CD4-positive, alpha-beta T cell treated with Interferon gamma for 1 hour (primary cell): ENCODE data around the gene KMT2A.

Experiments
- DNase-seq: peaks from one replicate; pipeline ENCODE4 v3.0.0-alpha.2; 2020

Gene KMT2A

DNA sequence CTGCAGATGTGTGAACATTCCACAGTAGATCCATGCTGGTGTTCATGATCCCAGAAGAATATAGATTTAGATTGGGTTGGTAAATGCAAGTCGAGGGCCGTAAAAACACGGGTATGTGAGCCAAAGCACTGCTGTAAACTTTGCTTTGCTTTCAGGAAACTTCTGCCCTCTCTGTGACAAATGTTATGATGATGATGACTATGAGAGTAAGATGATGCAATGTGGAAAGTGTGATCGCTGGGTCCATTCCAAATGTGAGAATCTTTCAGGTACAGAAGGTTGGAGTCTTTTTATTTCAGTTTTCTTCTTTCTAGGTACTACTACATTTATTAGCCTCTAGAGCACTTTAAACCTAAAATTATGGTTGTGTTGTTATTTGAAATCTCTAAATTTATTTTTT is 54.7 kb downstream of the KMT2A start:
- DNase-seq = no peak

DNA sequence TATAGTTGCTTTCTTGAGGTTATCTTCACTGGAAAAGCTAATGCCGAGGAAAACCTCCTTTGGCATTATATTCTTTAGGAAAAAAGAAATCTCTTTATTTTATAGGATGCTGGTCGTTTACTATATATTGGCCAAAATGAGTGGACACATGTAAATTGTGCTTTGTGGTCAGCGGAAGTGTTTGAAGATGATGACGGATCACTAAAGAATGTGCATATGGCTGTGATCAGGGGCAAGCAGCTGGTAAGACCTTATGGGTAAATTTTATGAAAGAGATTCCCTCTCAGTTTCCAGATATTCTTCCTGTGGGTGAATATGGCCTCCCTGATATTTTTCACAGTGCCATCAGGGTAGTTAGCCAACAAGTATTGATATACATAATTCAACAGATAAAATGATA is 61.5 kb downstream of the KMT2A start:
- no peak for DNase-seq

DNA sequence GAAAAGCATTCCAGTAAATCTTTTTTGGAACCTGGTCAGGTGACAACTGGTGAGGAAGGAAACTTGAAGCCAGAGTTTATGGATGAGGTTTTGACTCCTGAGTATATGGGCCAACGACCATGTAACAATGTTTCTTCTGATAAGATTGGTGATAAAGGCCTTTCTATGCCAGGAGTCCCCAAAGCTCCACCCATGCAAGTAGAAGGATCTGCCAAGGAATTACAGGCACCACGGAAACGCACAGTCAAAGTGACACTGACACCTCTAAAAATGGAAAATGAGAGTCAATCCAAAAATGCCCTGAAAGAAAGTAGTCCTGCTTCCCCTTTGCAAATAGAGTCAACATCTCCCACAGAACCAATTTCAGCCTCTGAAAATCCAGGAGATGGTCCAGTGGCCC is 66.9 kb downstream of the KMT2A start:
- DNase-seq = no peak

DNA sequence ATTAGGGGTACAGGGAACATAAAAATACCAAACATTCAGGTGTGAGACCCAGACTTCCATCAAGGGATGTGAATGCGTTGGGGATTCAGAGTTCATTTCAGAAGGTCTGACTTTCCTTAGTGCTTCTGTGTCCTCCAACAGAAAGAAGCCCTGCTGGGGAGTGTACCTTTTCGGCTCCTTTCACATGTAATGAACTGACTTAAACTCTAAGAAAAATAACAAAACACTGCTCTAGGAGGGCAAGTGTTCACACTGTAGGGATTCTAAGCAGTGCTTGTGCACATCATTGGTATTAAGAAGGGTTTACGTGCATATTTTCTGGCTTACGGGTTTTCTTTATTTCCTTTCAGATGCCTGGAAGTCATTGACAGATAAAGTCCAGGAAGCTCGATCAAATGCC is 75.3 kb downstream of the KMT2A start:
- DNase-seq = no peak

DNA sequence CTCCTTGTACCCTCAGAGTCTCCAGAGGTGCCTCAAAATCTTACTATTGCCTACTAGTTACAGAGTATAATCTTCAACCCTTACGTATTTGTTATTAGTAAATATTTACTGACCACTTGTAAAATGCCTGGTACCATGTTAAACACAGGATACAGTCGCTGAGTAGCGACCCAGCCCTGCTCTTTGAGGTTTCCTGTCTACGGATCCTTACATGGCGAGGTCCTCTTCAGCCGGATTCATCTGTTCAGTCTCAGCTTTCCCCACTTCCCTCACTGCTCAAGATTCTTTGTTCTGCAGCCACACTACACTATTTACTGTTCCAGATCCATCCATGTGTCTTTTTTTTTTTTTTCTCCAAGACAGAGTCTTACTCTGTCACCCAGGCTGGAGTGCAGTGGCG is 77.8 kb downstream of the KMT2A start:
- DNase-seq = no peak

DNA sequence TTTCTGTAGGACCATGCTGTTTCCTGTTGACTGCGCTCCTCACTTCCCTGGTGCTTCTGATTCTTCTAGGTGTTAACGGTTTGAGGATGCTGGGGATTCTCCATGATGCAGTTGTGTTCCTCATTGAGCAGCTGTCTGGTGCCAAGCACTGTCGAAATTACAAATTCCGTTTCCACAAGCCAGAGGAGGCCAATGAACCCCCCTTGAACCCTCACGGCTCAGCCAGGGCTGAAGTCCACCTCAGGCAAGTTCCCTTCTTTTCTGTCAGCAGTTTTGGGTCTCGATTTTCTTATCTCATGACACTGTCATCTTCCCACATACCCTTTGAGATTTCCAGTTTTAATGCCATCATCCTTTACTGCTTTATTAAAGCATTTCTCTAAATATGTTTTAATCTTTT is 83.3 kb downstream of the KMT2A start:
- DNase-seq = no peak

DNA sequence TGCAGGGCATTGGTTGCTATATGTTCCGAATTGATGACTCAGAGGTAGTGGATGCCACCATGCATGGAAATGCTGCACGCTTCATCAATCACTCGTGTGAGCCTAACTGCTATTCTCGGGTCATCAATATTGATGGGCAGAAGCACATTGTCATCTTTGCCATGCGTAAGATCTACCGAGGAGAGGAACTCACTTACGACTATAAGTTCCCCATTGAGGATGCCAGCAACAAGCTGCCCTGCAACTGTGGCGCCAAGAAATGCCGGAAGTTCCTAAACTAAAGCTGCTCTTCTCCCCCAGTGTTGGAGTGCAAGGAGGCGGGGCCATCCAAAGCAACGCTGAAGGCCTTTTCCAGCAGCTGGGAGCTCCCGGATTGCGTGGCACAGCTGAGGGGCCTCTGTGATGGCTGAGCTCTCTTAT is 85.6 kb downstream of the KMT2A start:
- no peak for DNase-seq

DNA sequence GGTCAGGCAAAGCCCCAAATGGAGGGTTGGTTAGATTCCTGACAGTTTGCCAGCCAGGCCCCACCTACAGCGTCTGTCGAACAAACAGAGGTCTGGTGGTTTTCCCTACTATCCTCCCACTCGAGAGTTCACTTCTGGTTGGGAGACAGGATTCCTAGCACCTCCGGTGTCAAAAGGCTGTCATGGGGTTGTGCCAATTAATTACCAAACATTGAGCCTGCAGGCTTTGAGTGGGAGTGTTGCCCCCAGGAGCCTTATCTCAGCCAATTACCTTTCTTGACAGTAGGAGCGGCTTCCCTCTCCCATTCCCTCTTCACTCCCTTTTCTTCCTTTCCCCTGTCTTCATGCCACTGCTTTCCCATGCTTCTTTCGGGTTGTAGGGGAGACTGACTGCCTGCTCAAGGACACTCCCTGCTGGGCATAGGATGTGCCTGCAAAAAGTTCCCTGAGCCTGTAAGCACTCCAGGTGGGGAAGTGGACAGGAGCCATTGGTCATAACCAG is 86.3 kb downstream of the KMT2A start:
- DNase-seq = no peak

DNA sequence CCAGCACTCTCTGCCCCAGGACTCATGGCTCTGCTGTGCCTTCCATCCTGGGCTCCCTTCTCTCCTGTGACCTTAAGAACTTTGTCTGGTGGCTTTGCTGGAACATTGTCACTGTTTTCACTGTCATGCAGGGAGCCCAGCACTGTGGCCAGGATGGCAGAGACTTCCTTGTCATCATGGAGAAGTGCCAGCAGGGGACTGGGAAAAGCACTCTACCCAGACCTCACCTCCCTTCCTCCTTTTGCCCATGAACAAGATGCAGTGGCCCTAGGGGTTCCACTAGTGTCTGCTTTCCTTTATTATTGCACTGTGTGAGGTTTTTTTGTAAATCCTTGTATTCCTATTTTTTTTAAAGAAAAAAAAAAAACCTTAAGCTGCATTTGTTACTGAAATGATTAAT is 88.1 kb downstream of the KMT2A start:
- DNase-seq = no peak

DNA sequence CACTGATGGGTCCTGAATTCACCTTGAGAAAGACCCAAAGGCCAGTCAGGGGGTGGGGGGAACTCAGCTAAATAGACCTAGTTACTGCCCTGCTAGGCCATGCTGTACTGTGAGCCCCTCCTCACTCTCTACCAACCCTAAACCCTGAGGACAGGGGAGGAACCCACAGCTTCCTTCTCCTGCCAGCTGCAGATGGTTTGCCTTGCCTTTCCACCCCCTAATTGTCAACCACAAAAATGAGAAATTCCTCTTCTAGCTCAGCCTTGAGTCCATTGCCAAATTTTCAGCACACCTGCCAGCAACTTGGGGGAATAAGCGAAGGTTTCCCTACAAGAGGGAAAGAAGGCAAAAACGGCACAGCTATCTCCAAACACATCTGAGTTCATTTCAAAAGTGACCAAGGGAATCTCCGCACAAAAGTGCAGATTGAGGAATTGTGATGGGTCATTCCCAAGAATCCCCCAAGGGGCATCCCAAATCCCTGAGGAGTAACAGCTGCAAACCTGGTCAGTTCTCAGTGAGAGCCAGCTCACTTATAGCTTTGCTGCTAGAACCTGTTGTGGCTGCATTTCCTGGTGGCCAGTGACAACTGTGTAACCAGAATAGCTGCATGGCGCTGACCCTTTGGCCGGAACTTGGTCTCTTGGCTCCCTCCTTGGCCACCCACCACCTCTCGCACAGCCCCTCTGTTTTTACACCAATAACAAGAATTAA is 88.6 kb downstream of the KMT2A start:
- DNase-seq = no peak

DNA sequence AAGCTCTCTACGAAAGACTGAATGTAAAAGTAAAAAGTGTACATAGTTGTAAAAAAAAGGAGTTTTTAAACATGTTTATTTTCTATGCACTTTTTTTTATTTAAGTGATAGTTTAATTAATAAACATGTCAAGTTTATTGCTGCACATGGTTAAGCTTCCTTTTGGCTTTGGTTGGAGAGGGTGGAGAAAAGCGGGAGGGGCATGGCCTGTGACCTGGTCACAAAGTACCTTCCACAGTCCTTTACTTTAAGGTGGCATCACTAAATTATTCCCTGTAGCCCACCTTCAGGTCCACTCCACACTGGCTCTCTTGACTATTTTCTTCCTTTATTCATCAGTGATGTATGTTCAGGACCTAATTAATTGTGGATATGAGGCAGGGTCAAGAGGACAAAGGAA is 90.4 kb downstream of the KMT2A start:
- DNase-seq = no peak

DNA sequence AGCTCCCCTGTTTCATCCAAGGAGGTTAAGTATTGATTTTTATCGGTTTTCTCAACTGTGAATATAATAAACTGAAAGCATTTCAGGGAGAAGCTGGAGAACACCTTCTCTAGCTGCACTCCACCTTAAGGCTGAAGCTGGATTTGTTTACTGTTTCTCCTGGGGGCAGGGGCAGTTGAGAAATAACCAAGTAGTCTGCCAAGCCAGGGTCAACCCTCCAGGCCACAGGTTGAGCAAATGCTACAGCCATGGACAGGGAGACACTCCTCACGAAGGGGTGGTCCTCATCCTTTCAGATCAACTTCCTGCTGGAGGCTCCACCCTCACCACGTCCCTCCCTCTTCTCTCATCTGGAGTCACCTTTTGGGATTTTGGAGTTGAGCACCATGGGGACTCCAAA is 90.8 kb downstream of the KMT2A start, which contains the start of gene TTC36:
Gene TTC36 (plus strand): TSS at position 366 of the 400 bp plus-strand sequence. CDS start 21 bp downstream, at position 387.
- no peak for DNase-seq

DNA sequence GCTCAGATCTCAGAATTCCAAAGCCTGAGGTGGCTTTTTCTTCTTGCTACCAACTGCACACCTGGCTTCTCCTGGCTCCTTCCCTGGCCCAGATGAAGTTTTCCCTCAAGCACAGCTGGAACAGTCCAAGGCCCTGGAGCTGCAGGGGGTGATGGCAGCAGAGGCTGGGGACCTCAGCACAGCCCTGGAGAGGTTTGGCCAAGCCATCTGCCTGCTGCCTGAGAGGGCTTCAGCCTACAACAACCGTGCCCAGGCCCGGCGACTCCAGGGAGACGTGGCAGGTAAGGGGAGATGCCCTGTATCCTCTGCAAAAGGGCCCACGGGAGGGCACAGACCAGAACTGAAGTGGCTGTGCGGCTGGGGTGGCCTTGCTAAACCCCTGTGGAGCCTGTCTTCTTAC is 92.2 kb downstream of the KMT2A start:
- no peak for DNase-seq

DNA sequence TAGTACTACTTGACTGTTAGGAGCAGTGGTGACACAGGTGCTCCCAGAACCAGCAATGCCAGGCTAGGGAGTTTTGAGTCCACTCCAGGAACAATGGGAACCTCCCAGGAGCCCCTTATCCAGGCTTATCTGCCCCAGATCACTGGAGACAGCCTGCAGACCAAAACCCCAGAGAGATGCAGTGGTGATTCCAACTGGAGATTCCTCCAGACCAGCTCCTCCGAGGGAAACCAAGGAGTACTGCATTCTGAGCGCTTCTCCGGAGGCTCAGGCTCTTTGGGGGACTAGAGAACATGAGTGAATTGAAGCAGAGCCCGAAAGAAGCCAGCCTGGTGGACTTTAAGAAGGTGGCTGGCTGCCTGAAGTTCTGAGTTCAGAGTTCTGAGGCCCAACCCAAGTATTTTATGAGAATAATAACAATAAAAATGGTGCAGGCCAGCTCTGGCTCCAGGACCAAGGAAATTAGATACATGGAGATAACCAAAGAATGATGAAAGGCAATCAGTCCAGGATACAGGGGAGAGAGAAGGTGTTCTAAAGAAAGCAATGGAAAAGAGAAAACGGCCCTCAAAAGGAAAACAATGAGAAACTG is 93.4 kb downstream of the KMT2A start:
- no peak for DNase-seq

DNA sequence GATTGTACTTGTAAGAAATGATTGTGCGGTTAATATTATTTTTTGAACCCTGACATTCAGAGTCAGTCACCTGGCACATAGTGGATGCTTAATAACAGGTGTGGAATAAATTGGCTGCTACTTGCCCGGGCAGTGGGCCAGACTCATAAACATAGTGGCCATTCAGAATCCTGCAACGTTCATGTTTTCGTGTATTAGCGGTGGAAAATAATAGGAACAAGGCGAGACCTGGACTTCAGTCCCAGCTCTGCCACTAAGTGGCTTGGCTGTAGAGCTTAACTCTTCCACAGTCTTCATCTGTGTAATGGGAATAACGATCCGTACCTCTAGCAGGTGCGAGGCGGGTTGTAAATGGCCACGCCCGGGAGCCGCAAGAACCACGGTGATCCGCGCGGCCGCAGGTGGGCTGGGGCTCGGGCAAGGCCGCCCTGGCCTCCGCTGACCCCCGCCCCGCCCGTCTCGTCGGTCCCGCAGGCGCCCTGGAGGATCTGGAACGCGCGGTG is 93.9 kb downstream of the KMT2A start:
- DNase-seq = no peak

DNA sequence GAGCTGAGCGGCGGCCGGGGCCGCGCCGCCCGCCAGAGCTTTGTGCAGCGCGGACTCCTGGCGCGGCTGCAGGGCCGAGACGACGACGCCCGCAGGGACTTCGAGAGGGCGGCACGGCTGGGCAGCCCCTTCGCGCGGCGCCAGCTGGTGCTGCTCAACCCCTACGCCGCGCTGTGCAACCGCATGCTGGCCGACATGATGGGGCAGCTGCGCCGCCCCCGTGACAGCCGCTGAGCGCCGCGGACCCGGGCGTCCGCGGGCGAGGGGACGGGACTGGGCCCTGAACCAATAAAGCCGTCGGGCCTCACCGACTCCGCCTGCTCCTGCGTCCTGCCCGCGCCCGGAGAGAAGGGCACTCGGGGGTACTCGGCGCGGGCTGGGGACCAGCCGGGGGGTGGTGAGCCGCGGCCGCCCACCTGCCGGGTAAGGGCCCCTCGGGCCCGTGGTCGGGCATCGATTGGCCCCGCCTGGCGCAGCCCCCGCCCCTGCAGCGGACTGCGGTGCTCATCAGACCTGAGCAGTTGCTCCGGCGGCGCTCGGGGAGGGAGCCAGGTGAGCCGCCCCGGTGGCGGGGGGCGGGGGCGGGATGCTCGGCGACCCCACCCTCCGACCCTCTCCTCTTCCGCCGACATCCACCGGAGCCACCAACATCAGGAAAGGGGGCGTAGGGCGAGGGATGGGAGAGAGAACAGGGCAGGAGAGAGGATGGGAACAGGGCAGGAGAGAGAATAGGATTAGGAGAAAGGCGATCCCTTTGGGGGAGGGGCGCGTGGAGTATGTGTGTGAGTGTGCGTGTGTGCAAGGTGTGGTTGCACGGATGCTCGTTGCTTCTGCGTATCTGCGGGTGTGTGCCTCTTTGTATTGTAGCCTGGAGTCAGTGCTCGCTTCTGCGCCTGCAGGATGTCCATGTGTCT is 94.6 kb downstream of the KMT2A start, which contains the start of gene TMEM25:
Gene TMEM25 (plus strand): TSS at position 510 of the 914 bp plus-strand sequence. CDS start 610 bp downstream, outside the sequence.
- peak; percentile 49 for DNase-seq

DNA sequence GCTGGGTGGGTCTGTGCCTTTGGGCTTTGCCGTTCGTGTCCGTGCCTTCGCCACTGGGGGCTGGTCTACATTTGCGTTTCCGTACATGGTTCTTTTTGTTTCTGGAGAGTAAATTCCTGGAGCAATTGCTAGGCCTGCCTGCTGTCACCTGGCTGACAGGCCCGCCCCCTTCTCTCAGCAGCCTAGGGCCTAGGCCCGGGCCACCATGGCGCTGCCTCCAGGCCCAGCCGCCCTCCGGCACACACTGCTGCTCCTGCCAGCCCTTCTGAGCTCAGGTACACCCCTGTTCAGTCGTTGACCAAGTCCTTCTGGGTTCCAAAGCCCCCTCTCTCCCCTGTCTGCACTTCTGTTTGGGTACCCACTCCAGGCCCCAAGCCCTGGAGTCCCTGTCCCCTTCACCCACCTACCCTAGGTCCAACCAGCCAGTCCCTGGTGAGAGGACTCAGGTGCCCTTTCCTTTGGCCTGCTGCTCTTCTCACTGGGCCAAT is 95.3 kb downstream of the KMT2A start:
- DNase-seq = no peak

DNA sequence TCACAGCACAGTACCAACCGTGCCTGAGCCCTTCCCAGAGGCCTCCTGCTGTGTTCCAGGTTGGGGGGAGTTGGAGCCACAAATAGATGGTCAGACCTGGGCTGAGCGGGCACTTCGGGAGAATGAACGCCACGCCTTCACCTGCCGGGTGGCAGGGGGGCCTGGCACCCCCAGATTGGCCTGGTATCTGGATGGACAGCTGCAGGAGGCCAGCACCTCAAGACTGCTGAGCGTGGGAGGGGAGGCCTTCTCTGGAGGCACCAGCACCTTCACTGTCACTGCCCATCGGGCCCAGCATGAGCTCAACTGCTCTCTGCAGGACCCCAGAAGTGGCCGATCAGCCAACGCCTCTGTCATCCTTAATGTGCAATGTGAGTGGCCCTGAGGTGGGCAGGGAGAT is 95.8 kb downstream of the KMT2A start:
- DNase-seq = no peak

DNA sequence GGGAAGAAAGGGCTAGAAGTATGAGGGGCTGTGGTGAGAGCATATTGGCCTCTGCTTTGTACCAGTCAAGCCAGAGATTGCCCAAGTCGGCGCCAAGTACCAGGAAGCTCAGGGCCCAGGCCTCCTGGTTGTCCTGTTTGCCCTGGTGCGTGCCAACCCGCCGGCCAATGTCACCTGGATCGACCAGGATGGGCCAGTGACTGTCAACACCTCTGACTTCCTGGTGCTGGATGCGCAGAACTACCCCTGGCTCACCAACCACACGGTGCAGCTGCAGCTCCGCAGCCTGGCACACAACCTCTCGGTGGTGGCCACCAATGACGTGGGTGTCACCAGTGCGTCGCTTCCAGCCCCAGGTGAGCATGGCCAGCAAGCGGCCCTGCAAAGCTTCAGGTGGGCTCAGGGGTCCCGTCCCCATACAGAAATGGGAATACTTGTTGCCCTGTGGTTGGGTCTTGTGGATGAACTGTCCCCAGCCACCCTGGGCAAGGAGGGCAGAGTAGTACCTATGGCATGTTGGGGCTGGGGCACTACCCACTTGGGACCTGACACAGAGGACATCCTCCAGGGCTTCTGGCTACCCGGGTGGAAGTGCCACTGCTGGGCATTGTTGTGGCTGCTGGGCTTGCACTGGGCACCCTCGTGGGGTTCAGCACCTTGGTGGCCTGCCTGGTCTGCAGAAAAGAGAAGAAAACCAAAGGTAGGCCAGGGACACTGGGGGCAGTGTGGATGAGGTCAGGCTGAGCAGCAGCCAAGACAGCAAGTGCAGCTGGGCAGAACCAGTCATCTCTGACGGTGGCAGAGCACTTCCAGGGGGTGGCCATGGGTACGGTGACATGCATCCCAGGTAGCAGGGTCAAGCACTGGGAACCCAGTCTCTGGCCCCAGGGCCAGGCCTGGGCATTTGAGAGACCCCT is 96.8 kb downstream of the KMT2A start:
- no peak for DNase-seq

DNA sequence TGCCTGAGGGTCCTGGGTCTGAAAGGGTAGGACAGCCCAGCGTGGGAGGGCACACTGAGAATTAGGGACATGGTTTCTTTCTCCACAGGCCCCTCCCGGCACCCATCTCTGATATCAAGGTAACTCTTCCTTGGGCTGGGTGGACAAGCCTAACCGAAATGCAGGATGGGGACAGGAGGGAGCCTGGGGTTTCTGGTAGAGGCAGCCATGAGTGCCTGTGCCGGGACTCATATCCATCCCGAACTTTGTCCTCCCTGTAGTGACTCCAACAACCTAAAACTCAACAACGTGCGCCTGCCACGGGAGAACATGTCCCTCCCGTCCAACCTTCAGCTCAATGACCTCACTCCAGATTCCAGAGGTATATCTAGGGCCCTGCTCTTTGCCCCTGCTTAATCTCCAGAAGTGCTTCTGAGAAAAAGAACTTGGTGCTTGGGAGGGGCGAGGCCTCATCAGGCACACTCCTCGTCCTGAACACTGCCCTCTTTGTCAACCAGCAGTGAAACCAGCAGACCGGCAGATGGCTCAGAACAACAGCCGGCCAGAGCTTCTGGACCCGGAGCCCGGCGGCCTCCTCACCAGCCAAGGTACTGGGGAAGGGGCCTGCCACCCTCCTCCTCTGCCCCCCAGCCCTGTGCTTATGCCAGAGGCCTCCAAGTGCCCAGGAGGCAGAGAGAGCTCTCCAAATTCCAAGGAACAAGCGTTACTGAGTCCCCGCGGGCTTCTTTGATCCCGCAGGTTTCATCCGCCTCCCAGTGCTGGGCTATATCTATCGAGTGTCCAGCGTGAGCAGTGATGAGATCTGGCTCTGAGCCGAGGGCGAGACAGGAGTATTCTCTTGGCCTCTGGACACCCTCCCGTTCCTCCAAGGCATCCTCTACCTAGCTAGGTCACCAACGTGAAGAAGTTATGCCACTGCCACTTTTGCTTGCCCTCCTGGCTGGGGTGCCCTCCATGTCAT is 97.8 kb downstream of the KMT2A start:
- DNase-seq = no peak

DNA sequence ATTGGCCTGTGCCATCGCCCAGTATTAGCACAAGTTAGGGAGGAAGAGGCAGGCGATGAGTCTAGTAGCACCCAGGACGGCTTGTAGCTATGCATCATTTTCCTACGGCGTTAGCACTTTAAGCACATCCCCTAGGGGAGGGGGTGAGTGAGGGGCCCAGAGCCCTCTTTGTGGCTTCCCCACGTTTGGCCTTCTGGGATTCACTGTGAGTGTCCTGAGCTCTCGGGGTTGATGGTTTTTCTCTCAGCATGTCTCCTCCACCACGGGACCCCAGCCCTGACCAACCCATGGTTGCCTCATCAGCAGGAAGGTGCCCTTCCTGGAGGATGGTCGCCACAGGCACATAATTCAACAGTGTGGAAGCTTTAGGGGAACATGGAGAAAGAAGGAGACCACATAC is 99.0 kb downstream of the KMT2A start:
- DNase-seq = no peak
